Measurements from ENCODE around the gene ADAMTS18. TPM values are rescaled to one million over a fixed set of nuclear protein-coding genes. Genes with fewer than 3 reads are reported as not detected.

ADAMTS18 gene
- total RNA-seq, 4 donors from 2014 or later: 0.75 TPM; not detected in 3

- no peak for TF ChIP-seq CTCF (IDR thresholded peaks at IDR 0.05)
- TF ChIP-seq POLR2A (IDR thresholded peaks at IDR 0.05): no peak
- Histone ChIP-seq H3K36me3 (no peaks in the 10 kb centered on the region), H3K9me3 (no peaks in the 10 kb centered on the region), H3K4me1 (no peaks in the 10 kb centered on the region), H3K27me3 (no peaks in the 10 kb centered on the region), H3K27ac (no peak overlapping the region), H3K4me3 (replicated peaks in 1 of 3) (no peak overlapping the region)
- no peak for DNase-seq
- intact Hi-C loops (cut with DNase I): no loop called here
- 81 to 84% methylated on average over 4 of the region's 4 CpGs for WGBS, 2 donors
These were observed 24.4 kb downstream of the ADAMTS18 start for GRCh38 chr16:77410449-77410848.

- TF ChIP-seq POLR2A (IDR thresholded peaks at IDR 0.05): no peak
- no peak for TF ChIP-seq CTCF (IDR thresholded peaks at IDR 0.05)
- H3K9me3 ChIP-seq: no peaks in the 10 kb centered on the region
- H3K4me3 ChIP-seq (replicated peaks in 1 of 3): no peak overlapping the region
- H3K27me3 ChIP-seq: no peaks in the 10 kb centered on the region
- no peak for DNase-seq
- no peak overlapping the region for H3K27ac ChIP-seq
- H3K4me1 ChIP-seq: no peaks in the 10 kb centered on the region
- H3K36me3 ChIP-seq: no peaks in the 10 kb centered on the region
- 71 to 75% methylated on average over 5 of the region's 5 CpGs for WGBS, 2 donors
- intact Hi-C loops (cut with DNase I): no loop called here
These were observed 25.5 kb downstream of the ADAMTS18 start for GRCh38 chr16:77409311-77409710.

- TF ChIP-seq CTCF (IDR thresholded peaks at IDR 0.05) (no peak), POLR2A (IDR thresholded peaks at IDR 0.05) (no peak)
- Histone ChIP-seq H3K4me1 (no peaks in the 10 kb centered on the region), H3K27ac (no peak overlapping the region), H3K9me3 (no peaks in the 10 kb centered on the region), H3K4me3 (replicated peaks in 1 of 3) (no peak overlapping the region), H3K36me3 (no peaks in the 10 kb centered on the region), H3K27me3 (no peaks in the 10 kb centered on the region)
- no peak for DNase-seq
- intact Hi-C loops (cut with DNase I): no loop called here
These were observed 26.2 kb downstream of the ADAMTS18 start for GRCh38 chr16:77408607-77409006.

- intact Hi-C loops (cut with DNase I): no loop called here
- H3K9me3 ChIP-seq: no peaks in the 10 kb centered on the region
- no peak overlapping the region for H3K4me3 ChIP-seq (replicated peaks in 1 of 3)
- TF ChIP-seq CTCF (IDR thresholded peaks at IDR 0.05) (no peak), POLR2A (IDR thresholded peaks at IDR 0.05) (no peak)
- H3K36me3 ChIP-seq: no peaks in the 10 kb centered on the region
- peaks cover 13 to 16% of the 10 kb centered on the region in 2 donors for H3K4me1 ChIP-seq
- no peak overlapping the region for H3K27ac ChIP-seq
- H3K27me3 ChIP-seq: no peaks in the 10 kb centered on the region
- no peak for DNase-seq
- WGBS, 2 donors: 97 to 98% methylated on average over 1 of the region's 1 CpG
These were observed 28.2 kb downstream of the ADAMTS18 start for GRCh38 chr16:77406680-77407079.

GRCh38 chr16:77404775-77405174 lies 30.1 kb downstream of the ADAMTS18 start:
- Histone ChIP-seq H3K36me3 (no peaks in the 10 kb centered on the region), H3K9me3 (no peaks in the 10 kb centered on the region), H3K4me3 (replicated peaks in 1 of 3) (no peak overlapping the region), H3K27me3 (no peaks in the 10 kb centered on the region), H3K4me1 (peaks cover 13 to 16% of the 10 kb centered on the region in 2 donors), H3K27ac (no peak overlapping the region)
- intact Hi-C loops (cut with DNase I): no loop called here
- DNase-seq: no peak
- 81 to 89% methylated on average over 1 of the region's 1 CpG for WGBS, 2 donors
- TF ChIP-seq CTCF (IDR thresholded peaks at IDR 0.05): no peak
- no peak for TF ChIP-seq POLR2A (IDR thresholded peaks at IDR 0.05)
